Inflammatory macrophage (primary cell): Measurements from ENCODE around the gene TMEM178B.
"Not testable (repeated sequence)": the region's sequence is repeated elsewhere in the genome, so short reads cannot be mapped to it uniquely, and the experiment has no call there.

Source experiments
- DNase-seq, 2 donors: peaks; one replicate each; pipeline ENCODE4 v3.0.0-alpha.2; 2020 to 2022

Gene TMEM178B

DNA sequence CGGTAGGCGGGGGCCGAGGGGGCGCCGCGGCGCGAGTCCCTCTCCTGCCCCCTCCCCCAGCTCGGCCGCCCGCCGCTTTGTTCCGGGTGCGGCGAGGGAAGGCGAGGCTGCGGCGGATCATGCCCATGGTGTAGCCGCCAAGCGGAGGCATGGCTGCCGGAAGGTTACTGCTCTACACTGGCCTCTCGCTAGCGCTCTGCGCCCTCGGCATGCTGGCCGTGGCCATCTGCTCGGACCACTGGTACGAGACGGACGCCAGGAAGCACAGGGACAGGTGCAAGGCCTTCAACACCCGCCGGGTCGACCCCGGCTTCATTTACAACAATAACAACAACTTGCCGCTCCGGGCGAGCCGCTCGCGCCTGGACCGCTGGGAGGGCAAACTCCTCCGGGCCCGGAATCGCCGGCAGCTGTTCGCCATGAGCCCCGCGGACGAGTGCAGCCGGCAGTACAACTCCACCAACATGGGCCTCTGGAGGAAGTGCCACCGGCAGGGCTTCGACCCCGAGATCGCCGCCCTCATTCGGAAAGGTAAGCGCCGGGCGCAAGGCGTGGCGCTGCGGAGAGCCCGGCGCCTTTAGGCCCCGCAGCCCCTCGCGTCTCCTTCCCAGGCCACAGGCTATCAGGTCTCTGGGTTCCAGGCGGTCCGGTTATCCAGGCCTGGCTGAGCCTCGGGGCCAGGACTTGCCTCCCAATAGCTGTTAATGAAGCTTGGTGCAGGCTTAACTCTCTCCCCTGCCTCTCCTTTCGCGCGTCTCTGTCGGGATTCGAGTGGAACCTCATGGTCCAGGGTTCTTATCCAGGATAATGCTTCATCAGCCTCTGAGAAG, 513 bp downstream of the TMEM178B start:
- DNase-seq = no peak

DNA sequence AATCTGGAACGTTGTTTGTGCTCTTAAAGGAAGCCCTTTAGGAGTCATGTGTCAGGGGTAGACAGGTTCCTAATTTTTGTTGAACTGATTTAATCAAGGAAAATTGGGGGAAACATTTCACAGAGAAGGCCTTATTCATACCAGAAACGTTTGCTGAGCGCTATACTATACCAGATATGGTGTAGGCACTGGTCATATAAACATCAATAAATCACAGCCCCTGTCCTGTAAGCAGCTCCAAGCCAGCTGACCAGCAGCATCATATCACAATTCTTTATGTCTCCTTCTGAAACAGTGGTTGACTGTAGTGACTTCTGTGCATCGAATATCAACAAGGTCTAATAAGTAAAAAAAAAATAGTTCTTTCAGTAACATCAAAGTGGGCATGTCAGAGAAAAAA, 1.1 kb downstream of the TMEM178B start:
- DNase-seq = no peak

DNA sequence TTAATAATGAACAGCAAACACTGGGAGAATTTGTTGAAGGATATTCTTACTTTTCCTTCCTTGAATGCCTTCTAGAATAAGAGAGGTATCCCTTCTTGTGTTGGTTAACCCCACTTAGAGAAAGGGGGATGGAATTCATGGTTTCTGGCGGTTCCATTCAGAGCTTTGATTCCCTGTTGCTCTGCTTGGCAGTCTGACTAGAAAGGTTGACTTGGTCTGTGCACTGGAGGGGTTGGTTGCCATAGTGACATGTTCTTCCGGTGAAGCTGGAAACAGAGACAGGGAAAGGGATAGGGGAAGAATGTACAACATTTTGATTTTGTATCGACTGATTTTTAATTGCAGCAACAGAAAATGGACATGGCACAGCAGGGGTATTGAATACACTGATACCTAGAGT, 2.5 kb downstream of the TMEM178B start:
- DNase-seq = no peak

DNA sequence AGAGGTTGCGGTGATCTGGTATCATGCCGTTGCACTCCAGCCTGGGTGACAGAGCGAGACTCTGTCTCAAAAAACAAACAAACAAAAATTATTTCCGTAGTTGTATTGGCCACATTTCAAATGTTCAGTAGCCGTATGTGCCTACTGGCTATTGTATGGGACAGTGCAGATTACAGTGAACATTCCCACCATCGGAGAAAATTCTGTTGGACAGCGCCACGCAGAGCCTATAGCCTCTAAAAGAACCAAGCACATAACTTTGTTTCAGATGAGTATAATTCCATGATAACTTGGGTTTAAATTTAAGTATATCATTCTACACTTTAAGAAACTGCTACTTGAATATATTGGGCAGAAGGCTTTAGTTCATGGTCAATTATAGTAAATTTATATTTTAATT, 5.4 kb downstream of the TMEM178B start:
- DNase-seq = no peak

DNA sequence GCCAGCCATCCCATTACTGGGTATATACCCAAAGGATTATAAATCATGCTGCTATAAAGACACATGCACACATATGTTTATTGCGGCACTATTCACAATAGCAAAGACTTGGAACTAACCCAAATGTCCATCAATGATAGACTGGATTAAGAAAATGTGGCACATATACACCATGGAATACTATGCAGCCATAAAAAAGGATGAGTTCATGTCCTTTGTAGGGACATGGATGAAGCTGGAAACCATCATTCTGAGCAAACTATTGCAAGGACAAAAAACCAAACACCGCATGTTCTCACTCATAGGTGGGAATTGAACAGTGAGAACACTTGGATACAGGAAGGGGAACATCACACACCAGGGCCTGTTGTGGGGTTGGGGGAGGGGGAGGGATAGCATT, 15.6 kb downstream of the TMEM178B start:
- DNase-seq = not testable (repeated sequence)

DNA sequence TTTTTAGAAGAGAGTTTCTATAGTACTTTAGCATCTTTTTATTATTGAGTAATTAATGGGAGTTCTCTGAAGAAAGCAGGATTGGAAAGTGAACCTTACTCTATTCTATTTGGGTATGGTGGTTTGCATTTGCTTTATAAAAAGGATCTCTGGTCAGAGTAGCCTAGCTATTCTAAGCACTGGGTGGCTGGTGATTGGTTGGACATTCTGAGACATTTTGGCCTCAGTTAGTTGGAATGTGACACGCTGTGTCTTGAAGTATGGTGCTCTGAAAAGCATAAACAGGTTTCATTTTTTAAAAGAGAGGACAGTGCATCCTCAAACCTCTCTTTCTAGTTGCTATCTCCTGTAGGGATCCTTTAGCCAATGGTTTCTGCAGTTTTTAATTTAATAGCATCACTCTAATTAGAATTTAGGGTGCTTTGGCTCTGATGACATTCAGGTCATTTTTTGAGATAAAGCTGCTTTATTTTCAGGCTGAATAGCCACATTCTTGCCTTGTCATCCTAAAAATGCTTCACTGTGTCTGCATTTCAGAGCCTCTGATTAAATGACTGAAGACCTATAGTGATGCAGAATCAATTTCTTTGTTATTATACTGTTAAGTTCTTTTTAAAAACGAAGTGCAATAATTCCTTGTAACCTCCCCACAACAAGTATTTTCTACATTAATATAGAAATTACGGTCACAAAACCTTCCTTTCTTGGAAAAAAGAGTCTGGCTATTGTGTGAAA, 20.6 kb downstream of the TMEM178B start:
- DNase-seq = no peak

DNA sequence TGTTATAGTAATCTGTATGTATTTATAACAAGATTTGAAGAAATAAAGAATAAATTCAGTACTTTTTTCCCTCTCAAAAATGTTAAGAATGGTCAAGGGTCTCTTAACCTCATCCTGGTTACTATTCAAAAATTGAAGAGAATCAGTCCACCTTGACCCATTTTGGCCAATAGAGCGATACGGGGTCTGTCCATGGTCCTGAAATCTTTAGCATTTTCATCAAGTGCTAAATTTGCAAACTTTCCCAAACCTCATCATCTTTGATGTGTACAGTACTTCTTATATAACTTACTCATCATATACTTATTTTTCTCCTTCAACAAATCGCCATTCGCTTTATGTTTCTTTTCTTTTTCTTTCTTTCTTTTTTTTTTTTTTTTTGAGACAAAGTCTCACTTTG, 23.6 kb downstream of the TMEM178B start:
- no peak for DNase-seq

DNA sequence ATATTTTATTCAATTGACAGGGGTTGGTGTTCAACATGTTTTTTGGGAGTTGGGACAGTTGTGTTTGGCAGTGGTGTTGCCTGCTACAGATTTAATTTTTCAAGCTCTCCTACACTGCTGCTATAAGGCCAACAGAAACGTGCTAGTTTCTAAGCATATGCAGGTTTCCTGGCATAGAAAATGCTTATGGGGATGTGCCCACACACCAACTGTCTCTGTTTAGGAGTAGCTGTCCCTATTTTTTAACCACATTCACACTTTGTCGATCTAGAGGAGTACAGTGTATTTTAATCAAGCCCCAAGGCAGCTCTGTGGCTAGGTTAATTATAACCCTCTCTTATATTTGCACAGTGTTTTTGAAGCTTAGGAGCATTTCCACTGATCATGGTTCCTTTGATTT, 28.6 kb downstream of the TMEM178B start:
- no peak for DNase-seq

DNA sequence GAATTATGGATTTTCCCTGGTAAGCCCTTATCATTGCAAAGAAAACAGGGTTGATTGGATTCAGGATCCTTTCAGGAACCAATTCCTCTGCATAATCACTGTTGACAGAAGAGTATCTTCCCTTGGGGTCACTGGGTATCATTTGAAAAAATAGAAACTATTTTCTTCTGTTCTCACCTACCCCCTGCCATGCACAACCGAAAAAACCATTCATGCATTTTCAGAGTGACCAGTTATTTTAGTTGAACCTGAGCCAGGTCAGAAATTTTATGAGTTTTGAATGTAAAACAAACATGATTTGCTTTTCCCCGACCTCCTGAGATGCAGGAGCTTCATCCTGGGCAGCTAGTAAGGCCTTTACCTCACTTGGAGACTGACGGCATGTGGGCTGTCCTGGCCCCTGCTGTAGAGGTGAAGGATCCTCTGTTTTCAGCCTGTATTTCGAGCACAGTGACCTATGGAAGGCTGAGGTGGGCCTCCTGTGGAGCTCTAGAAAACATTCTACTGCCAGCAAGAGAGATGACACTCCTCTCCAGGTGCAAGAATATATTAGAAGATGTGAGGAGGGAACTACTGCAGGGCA, 30.1 kb downstream of the TMEM178B start:
- DNase-seq = no peak

DNA sequence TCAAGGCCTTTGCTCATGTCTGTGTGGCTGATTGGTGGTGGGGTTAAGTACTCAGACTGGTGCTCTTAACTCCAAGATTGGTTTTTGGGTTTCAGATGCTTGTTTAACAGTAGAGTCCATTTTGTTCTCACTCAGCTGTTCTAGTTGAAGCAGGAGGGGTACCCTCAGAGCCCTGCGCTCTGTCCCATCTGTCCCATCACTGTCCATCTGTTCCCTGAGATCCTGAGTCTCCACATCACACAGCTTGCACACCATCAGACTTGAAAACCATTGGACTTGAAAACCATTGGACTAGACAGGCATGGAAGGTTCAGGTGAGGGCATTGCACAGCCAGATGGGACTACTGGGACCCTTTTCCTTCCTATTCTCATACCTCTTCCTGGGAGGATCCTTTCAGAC, 39.3 kb downstream of the TMEM178B start:
- no peak for DNase-seq

DNA sequence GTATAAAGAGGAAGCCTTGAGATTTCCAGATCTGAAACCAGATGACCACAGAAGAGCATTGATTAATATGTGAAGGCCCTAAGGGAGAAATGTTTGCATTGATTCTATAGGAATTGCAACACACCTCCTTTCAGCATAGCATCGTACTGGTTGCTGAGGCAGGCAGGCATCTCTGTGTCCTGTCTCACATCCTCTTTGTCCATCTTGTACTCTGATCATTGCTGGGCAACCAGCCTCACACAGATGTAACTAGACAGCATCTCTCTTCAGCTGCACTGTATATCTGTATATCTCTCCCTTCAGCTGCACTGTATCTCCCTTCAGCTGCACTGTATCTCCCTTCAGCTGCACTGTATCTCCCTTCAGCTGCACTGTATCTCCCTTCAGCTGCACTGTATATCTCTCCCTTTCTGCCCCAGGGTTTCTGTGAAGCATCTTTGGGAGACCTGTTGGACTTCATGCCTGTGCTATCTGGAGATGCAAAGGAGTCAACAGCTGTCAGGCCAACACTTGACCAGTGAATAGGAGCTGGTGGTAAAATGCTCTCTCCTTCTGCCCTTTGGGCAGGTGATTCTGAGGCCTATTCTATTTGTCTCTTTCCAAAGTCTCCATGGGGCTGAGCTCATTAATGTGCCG, 40.3 kb downstream of the TMEM178B start:
- no peak for DNase-seq

DNA sequence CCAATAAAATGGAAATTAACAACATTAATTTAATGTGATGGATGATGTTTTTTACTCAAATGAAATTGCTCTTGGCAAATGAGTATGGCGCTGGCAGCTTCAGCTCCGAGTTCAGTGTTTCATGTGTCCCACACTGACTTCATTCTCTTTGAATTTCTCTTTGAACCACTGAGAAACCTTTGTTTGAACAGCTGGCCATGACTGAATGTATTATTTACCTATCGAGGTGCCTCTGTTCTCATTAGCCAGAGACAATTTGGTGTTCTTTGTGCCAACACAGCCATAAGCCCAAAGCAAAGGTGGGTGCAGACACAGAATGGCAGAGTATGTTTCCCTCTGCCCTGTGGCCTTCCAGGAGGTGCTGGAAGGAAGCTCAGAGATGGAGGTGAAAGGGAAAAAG, 42.1 kb downstream of the TMEM178B start:
- DNase-seq = no peak

DNA sequence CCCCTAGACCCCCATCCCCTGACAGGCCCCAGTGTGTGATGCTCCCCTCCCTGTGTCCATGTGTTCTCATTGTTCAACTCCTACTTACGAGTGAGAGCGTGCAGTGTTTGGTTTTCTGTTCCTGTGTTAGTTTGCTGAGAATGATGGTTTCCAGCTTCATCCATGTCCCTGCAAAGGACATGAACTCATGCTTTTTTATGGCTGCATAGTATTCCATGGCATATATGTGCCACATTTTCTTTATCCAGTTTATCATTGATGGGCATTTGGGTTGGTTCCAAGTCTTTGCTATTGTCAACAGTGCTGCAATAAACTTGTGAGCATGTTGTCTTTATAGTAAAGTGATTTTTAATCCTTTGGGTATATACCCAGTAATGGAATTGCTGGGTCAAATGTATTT, 42.8 kb downstream of the TMEM178B start:
- DNase-seq = not testable (repeated sequence)

DNA sequence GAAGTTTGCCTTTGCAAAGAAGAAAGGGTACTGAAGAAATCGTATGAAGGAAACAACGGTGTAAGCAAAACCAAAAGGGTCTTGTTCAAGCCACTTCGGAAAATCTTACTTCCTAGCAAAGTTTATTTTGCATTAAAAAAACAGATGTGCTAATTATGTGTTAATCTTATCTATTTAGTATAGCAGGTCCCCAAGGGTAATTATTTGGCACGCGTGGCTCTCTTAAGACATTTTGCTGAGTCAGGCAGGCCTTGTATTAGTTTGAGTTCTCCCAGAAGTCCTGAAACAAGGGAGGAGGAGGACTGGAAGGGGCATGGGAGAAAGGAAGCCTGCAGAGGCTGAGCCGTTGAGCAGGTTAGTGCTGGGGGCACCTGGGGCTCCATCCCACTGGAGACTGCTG, 44.9 kb downstream of the TMEM178B start:
- DNase-seq = no peak

DNA sequence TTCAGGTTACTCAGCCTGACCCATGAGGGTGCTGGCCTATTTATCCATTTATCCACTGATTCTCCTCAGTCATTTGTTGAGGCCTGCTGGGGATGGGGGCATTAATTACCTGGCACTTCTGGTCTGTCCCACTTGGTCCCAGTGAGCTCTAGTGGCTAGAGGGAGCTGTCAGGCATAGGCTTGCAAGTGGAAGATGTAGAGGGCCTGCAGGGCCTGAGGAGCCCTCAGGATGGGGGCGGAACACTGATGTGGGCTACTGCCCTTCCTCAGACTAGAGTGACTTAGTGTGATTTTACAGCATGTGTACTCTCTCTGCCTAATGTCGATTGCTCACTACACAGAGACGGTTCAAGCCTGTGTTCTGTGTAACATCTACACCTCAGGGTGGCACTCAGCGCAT, 45.3 kb downstream of the TMEM178B start:
- no peak for DNase-seq

DNA sequence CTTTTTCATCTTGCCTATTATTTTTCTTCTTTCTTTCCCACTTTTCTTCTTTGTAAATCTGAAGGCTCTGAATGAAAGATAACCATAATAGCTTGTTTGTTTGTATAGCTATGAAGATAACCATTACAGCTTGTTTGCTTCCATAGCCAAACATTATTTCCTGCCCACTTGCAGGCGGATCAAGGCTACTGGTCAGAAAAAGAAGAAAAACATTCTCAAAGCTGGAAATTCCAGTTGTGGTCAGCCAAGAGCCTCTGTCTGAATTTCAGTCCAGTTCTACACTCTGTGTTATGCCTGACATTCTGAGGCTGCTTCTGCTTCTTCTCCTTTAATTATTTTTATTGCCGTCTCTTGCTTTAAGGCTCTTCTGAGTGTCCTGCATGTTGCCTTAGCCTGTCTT, 48.9 kb downstream of the TMEM178B start:
- no peak for DNase-seq

DNA sequence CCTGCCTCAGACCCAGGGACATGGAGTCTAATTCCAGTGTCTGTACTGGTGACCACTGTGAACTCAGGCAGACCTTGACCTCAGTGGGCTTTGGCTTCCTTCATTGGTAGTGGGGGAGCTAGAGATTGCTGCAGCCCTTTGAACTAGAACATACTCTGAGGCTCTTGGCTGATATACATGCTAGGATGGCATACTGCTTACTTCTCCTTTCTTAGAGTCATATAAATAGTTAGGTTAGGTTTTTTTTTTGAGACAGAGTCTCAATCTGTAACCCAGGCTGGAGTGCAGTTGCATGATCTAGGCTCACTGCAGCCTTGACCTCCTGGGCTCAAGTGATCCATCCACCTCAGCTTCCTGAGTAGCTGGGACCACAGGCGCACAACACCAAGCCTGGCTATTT, 49.7 kb downstream of the TMEM178B start:
- DNase-seq = no peak

DNA sequence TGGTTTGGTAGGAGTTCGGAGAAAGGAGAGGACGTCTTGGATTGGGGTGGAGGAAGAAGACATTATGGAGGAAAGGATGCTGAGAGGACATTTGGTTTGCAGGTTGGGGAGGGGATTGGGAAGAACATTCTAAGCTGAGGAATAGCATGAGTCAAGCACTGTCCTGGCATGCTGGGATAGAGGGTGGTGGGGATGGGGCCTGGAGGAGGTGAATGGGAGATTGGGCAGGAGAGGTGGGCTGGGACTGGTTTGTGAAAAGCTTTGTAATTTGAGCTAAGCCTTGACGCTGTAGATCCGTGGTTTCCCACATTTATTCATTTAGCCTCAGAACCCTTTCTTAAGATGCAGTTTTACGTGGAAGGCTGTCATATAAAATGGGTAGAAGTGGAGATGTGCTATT, 52.2 kb downstream of the TMEM178B start:
- no peak for DNase-seq

DNA sequence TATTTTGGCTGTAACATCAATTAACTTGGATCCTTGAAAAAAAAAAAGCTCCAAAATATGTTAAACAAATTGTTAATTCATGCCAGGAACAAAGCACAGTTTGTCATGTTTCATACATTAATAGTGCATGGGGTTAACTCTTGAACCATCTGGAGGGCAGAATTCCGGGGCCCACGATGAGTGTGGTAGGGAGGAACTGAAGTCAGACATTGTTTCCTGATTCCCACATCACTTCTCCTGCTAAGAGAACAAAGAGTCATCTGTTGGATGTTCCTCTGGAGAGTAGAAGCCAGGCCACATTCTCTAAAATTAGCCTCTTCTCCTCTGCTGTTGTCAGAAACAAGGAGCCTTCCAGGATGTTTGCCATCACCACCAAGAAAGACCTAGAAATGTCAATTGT, 54.6 kb downstream of the TMEM178B start:
- DNase-seq = no peak

DNA sequence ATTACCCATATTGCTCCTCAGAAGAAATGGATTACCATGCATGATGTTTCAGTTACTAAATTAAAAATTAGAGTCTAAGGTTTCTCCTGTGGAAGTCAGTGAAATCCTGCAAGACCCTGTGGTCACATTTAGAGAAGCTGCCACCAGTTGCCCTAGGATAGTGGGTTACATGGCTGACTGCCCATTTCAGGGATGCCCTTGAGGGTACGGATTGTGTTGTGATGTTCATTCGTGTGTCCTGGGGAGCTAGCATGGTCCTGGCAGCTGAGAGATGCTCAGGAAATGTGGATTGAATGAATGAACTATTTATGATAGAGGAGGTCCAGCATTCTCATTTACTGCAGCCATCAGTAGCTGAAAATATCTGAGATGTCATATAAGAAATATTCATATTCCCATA, 55.1 kb downstream of the TMEM178B start:
- DNase-seq = no peak

DNA sequence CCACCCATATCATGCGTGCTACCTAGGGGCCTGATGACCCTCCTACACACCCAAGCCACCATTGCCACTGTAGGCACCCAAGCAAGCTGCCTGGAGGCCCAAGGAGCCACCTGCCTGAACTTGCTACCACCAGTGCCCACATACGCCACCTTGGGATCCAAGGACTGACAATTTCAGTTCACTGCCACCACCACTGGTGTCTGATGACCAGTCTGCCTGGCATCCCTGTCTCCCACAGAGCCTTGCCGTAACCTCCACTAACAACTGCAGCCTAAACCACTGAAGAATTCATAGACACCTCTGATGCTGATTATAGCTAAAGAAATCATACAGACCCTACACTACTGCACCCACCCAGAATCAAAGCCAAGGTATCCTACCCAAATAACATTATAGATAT, 58.8 kb downstream of the TMEM178B start:
- DNase-seq = no peak

DNA sequence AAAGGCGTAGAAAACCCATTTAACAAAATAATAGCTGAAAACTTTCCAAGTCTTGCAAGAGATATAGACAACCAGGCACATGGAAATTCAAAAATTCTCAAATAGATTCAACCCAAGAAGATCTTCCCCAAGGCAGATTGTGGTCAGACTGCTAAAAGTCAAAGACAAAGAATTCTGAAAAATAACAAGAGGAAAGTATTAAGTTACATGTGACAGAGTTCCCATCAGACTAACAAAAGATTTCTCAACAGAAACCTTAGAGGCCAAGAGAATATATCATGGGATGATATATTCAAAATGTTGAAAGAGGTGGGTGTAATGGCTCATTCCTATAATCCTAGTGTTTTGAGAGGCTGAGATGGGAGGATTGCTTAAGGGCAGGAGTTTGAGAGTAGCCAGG, 59.8 kb downstream of the TMEM178B start:
- DNase-seq = no peak

DNA sequence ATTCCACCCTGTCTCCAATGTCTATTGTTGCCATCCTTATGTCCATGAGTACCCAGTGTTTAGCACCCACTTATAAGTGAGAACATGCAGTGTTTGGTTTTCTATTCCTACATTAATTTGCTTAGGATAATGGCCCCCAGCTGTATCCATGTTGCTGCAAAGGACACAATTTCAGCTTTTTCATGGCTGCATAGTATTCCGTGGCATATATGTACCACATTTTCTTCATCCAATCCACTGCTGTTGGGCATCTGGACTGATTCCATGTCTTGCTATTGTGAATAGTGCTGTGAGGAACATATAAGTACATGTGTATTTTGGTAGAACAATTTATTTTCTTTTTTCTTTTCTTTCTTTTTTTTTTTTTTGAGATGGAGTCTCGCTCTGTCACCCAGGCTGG, 68.2 kb downstream of the TMEM178B start:
- DNase-seq = no peak
